T-helper 1 cell (primary cell): ENCODE results near the gene ZIC1.

ENCODE experiments used
- DNase-seq, 5 donors: peaks; one replicate each; pipeline ENCODE4 v3.0.0-alpha.2; 2012 to 2020

Gene ZIC1

DNA sequence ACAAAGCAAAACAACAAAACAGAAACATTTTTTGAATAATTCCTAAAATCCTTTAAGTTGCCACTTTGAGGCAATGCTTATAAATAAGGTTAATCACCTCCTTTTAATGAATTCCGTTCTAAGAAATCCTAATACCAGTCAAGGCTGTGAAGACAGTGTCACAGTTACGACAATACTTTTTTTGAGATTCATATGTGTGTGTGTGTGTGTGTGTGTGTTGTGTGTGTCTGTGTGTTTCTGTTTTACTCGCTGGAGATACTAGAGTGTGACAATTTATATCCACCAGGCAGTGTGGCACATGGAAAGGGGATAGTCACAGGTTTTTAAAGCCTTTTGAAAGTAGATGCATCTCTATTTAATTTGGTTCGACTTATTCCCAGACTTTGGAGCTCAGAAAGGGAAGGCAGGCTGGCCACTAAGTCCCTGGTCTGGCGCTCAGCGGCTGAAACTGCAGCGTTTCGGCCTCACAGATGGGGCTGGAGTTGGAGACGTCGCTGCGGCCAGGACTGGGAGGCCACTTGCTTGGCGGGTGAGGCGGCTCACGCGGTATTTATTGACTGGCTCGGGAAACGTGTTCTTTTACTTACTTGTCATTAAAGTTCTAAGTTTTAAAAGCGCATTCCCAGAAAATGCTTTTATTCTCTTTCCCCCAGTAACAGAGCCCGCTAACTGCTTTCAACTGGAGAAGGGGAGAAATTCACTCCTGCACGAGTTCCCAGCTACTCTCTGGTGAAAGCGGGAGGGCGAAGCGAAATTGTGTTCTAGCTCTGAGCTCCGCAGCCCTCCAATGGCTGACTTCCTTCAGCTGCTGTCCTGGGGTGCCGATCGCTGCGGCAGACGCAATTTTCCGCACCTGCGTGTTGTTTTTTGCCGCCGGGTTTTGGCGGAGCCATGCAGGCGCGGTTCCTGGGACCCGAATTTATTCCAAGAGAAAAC lies 13.7 kb downstream of the ZIC1 start:
- DNase-seq = no peak

DNA sequence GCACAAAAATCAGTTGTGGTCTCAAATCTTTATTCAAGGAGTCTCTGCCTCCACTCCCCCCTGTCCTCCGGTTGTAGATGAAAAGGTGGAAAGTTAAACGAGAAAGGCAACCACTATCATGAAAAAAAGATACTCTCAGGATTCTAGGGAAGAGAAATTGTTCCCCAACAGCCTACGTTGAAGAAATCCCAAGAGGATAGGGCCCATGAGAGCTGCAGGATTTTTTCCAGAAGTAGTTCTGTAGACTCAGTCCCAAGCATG lies 14.3 kb downstream of the ZIC1 start:
- no peak for DNase-seq

GRCh38 chr3:147423798-147424580 lies 14.8 kb downstream of the ZIC1 start:
- DNase-seq = no peak

GRCh38 chr3:147424581-147425387 lies 15.6 kb downstream of the ZIC1 start:
- no peak for DNase-seq

GRCh38 chr3:147425388-147425850 lies 16.3 kb downstream of the ZIC1 start:
- DNase-seq = no peak

DNA sequence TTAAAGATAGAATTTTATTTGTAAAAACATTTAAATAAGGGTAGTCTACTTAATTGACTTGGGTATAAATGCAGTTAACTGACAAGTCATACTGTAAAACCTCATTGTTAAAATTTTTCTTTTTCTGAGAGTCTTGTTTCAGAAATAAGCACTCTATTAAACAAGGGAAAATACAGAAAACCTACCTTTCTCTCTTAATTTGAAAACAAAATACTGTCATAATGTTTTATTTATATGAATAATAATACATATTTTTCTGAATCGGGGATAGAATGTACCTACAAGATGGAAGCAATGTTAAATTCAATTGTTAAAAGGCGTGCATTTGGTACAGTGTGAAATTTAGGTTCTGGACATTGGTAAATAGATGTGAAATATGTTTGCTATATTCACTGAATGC lies 17.8 kb downstream of the ZIC1 start:
- DNase-seq = no peak

GRCh38 chr3:147427746-147428145 lies 18.6 kb downstream of the ZIC1 start:
- DNase-seq = no peak

GRCh38 chr3:147428326-147428725 lies 19.2 kb downstream of the ZIC1 start:
- no peak for DNase-seq

- DNase-seq = no peak
These were observed 19.6 kb downstream of the ZIC1 start for GRCh38 chr3:147428754-147429153.

GRCh38 chr3:147431751-147432150 lies 22.6 kb downstream of the ZIC1 start:
- DNase-seq = no peak

GRCh38 chr3:147447224-147447623 lies 38.1 kb downstream of the ZIC1 start:
- DNase-seq = no peak

- DNase-seq = no peak
These were observed 40.5 kb downstream of the ZIC1 start for GRCh38 chr3:147449669-147450068.

- DNase-seq = no peak
These were observed 50.0 kb downstream of the ZIC1 start for GRCh38 chr3:147458995-147459704.

DNA sequence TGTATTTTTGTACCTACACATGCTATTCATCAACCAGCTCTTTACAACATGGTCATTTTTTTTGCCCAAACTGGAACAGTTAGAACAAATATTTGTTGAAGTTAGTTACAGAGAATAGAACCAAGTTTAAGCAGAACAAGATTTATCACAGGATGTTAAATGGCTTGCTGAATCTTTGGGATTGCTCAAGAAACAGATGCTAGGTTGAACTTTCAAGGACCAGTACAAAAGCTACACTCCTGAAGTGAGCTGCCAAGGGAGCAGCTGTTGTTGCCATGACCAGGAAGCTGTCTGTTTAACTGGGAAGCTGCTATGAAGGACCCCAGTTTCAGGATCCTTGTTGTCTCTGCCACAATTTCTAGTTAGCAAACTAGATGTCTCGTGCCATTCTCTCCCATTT lies 53.7 kb downstream of the ZIC1 start:
- no peak for DNase-seq
